WTC11 (cell line): Measurements from ENCODE around the gene TAP2. TPM values are rescaled to one million over a fixed set of nuclear protein-coding genes. Genes with fewer than 3 reads are reported as not detected.

Source experiments
- ATAC-seq: fragments of 200-7000 bp; cut with Tn5 transposase; 2 replicates; pipeline ENCODE4 v1.10.0; 2021; ENCODE audit warnings: mild to moderate bottlenecking, moderate library complexity
- CTCF ChIA-PET: fragments of 300-600 bp; sonication (Branson Sonifier 250); formaldehyde crosslinking; loops from one replicate; lab custom pipeline; 2021; ENCODE audit warnings: antibody characterized with exemption; lab: Charles Lee
- POLR2A ChIA-PET: fragments of 350-600 bp; sonication (Branson Sonifier 250); formaldehyde crosslinking; loops from one replicate; lab custom pipeline; 2021; ENCODE audit warnings: antibody characterized with exemption; lab: Charles Lee
- DNase-seq: peaks from one replicate; pipeline ENCODE4 v3.0.0; 2021; ENCODE audit warnings: low spot score
- H3K27ac Mint-ChIP-seq: 2 replicates; pipeline ENCODE4 v1.8.0; 2021; ENCODE audit warnings: mixed read lengths
- H3K27me3 Mint-ChIP-seq: 2 replicates; pipeline ENCODE4 v1.8.0; 2021; ENCODE audit warnings: low read depth, mild to moderate bottlenecking, moderate library complexity, mixed read lengths
- H3K36me3 Mint-ChIP-seq: 2 replicates; pipeline ENCODE4 v1.8.0; 2021; ENCODE audit warnings: mixed read lengths
- H3K4me1 Mint-ChIP-seq: 2 replicates; pipeline ENCODE4 v1.8.0; 2022; ENCODE audit warnings: mixed read lengths
- H3K4me3 Mint-ChIP-seq: 2 replicates; pipeline ENCODE4 v1.8.0; 2021; ENCODE audit warnings: mild to moderate bottlenecking, moderate library complexity, mixed read lengths
- H3K9me3 Mint-ChIP-seq: 2 replicates; pipeline ENCODE4 v1.8.0; 2021; ENCODE audit warnings: mixed read lengths
- CREB1 ChIP-seq: sonication (generic); formaldehyde crosslinking; IDR thresholded peaks from 2 replicates; pipeline ENCODE4 v1.8.0; 2023; ENCODE audit warnings: mild to moderate bottlenecking, missing genetic modification reagents
- EMX1 ChIP-seq: fragments of 250-450 bp; sonication (Bioruptor Pico); IDR thresholded peaks from 2 replicates; pipeline ENCODE4 v1.8.0; 2021; ENCODE audit warnings: mild to moderate bottlenecking
- GRHL2 ChIP-seq: fragments of 250-450 bp; sonication (Bioruptor Pico); IDR thresholded peaks from 2 replicates; pipeline ENCODE4 v1.8.0; 2022; ENCODE audit warnings: mild to moderate bottlenecking, moderate library complexity; ENCODE audit not compliant: insufficient replicate concordance, severe bottlenecking
- NFATC4 ChIP-seq: fragments of 250-450 bp; sonication (Bioruptor Pico); IDR thresholded peaks from 2 replicates; pipeline ENCODE4 v1.9.0; 2021; ENCODE audit warnings: mild to moderate bottlenecking
- RORB ChIP-seq: fragments of 250-450 bp; sonication (Bioruptor Pico); IDR thresholded peaks from 2 replicates; pipeline ENCODE4 v1.9.0; 2021; ENCODE audit warnings: mild to moderate bottlenecking
- TCF7 ChIP-seq: sonication (generic); formaldehyde crosslinking; IDR thresholded peaks from 2 replicates; pipeline ENCODE4 v1.8.0; 2022; ENCODE audit warnings: mild to moderate bottlenecking, low read depth, missing genetic modification reagents, moderate library complexity
- TEAD1 ChIP-seq: sonication (generic); formaldehyde crosslinking; IDR thresholded peaks from 2 replicates; pipeline ENCODE4 v1.8.0; 2022; ENCODE audit warnings: mild to moderate bottlenecking, missing genetic modification reagents
- ZNF219 ChIP-seq: sonication (generic); formaldehyde crosslinking; IDR thresholded peaks from 2 replicates; pipeline ENCODE4 v1.8.0; 2023; ENCODE audit warnings: missing genetic modification reagents, mild to moderate bottlenecking, borderline replicate concordance
- ZNF232 ChIP-seq: sonication (generic); formaldehyde crosslinking; IDR thresholded peaks from 2 replicates; pipeline ENCODE4 v1.8.0; 2022; ENCODE audit warnings: mild to moderate bottlenecking, missing genetic modification reagents
- total RNA-seq: library from RNA; stranded (reverse); gene quantifications from 3 replicates; pipeline ENCODE4 v1.2.3, GENCODE V29; 2021
- TF ChIP-seq, protein P1 (sequence below): fragments of 250-450 bp; sonication (Bioruptor Pico); IDR thresholded peaks from 2 replicates; pipeline ENCODE4 v1.9.0; 2021; ENCODE audit warnings: mild to moderate bottlenecking, borderline replicate concordance
- TF ChIP-seq, protein P2 (sequence below): fragments of 250-450 bp; sonication (Bioruptor Pico); IDR thresholded peaks from 2 replicates; pipeline ENCODE4 v1.9.0; 2021; ENCODE audit warnings: mild to moderate bottlenecking
- TF ChIP-seq, protein P3 (sequence below): sonication (generic); formaldehyde crosslinking; IDR thresholded peaks from 2 replicates; pipeline ENCODE4 v1.8.0; 2022; ENCODE audit warnings: missing genetic modification reagents
- TF ChIP-seq, protein P4 (sequence below): fragments of 250-450 bp; sonication (Bioruptor Pico); IDR thresholded peaks from 2 replicates; pipeline ENCODE4 v1.9.0; 2021; ENCODE audit warnings: moderate library complexity, mild to moderate bottlenecking, inconsistent platforms, borderline replicate concordance
- TF ChIP-seq, protein P5 (sequence below): sonication (generic); formaldehyde crosslinking; IDR thresholded peaks from 2 replicates; pipeline ENCODE4 v1.8.1; 2023; ENCODE audit warnings: mild to moderate bottlenecking, missing genetic modification reagents
- TF ChIP-seq, protein P6 (sequence below): sonication (generic); formaldehyde crosslinking; IDR thresholded peaks from 2 replicates; pipeline ENCODE4 v1.8.1; 2023; ENCODE audit warnings: mild to moderate bottlenecking, missing genetic modification reagents, moderate library complexity
- TF ChIP-seq, protein P7 (sequence below): sonication (generic); formaldehyde crosslinking; conservative IDR thresholded peaks from 2 replicates; pipeline ENCODE4 v1.8.1; 2023; ENCODE audit warnings: mild to moderate bottlenecking, low read depth, missing genetic modification reagents, moderate library complexity

TAP2 gene
- total RNA-seq, 1 experiment from 2014 or later = 23.0 TPM

DNA sequence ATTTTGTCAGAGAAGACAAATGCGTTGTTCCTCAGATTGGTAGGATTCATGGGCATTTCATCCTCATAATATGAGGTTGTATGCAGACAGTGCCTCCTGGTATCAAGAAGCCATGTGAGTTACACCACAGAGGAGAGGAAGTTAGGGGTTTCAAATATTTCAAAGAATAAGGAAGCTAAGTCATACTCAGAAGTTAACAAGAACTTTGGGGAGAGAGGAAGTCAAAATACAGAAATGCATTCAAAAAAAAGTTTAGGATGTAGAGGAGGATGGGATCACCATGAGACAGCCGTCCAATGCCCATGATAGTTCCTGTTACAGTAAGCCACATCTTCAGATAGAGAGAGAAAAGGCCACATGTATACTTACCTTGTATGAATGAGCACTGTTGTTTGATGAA, 44.0 kb downstream of the TAP2 start (continued):
- TF ChIP-seq, protein P1, sequence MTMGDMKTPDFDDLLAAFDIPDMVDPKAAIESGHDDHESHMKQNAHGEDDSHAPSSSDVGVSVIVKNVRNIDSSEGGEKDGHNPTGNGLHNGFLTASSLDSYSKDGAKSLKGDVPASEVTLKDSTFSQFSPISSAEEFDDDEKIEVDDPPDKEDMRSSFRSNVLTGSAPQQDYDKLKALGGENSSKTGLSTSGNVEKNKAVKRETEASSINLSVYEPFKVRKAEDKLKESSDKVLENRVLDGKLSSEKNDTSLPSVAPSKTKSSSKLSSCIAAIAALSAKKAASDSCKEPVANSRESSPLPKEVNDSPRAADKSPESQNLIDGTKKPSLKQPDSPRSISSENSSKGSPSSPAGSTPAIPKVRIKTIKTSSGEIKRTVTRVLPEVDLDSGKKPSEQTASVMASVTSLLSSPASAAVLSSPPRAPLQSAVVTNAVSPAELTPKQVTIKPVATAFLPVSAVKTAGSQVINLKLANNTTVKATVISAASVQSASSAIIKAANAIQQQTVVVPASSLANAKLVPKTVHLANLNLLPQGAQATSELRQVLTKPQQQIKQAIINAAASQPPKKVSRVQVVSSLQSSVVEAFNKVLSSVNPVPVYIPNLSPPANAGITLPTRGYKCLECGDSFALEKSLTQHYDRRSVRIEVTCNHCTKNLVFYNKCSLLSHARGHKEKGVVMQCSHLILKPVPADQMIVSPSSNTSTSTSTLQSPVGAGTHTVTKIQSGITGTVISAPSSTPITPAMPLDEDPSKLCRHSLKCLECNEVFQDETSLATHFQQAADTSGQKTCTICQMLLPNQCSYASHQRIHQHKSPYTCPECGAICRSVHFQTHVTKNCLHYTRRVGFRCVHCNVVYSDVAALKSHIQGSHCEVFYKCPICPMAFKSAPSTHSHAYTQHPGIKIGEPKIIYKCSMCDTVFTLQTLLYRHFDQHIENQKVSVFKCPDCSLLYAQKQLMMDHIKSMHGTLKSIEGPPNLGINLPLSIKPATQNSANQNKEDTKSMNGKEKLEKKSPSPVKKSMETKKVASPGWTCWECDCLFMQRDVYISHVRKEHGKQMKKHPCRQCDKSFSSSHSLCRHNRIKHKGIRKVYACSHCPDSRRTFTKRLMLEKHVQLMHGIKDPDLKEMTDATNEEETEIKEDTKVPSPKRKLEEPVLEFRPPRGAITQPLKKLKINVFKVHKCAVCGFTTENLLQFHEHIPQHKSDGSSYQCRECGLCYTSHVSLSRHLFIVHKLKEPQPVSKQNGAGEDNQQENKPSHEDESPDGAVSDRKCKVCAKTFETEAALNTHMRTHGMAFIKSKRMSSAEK (CRISPR knock-in tag) = no peak
- TF ChIP-seq ZNF219 (CRISPR knock-in tag) (no peak), TCF7 (no peak), EMX1 (CRISPR knock-in tag) (no peak)
- TF ChIP-seq, protein P2, sequence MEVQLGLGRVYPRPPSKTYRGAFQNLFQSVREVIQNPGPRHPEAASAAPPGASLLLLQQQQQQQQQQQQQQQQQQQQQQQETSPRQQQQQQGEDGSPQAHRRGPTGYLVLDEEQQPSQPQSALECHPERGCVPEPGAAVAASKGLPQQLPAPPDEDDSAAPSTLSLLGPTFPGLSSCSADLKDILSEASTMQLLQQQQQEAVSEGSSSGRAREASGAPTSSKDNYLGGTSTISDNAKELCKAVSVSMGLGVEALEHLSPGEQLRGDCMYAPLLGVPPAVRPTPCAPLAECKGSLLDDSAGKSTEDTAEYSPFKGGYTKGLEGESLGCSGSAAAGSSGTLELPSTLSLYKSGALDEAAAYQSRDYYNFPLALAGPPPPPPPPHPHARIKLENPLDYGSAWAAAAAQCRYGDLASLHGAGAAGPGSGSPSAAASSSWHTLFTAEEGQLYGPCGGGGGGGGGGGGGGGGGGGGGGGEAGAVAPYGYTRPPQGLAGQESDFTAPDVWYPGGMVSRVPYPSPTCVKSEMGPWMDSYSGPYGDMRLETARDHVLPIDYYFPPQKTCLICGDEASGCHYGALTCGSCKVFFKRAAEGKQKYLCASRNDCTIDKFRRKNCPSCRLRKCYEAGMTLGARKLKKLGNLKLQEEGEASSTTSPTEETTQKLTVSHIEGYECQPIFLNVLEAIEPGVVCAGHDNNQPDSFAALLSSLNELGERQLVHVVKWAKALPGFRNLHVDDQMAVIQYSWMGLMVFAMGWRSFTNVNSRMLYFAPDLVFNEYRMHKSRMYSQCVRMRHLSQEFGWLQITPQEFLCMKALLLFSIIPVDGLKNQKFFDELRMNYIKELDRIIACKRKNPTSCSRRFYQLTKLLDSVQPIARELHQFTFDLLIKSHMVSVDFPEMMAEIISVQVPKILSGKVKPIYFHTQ (CRISPR knock-in tag) = no peak
- TF ChIP-seq, protein P3, sequence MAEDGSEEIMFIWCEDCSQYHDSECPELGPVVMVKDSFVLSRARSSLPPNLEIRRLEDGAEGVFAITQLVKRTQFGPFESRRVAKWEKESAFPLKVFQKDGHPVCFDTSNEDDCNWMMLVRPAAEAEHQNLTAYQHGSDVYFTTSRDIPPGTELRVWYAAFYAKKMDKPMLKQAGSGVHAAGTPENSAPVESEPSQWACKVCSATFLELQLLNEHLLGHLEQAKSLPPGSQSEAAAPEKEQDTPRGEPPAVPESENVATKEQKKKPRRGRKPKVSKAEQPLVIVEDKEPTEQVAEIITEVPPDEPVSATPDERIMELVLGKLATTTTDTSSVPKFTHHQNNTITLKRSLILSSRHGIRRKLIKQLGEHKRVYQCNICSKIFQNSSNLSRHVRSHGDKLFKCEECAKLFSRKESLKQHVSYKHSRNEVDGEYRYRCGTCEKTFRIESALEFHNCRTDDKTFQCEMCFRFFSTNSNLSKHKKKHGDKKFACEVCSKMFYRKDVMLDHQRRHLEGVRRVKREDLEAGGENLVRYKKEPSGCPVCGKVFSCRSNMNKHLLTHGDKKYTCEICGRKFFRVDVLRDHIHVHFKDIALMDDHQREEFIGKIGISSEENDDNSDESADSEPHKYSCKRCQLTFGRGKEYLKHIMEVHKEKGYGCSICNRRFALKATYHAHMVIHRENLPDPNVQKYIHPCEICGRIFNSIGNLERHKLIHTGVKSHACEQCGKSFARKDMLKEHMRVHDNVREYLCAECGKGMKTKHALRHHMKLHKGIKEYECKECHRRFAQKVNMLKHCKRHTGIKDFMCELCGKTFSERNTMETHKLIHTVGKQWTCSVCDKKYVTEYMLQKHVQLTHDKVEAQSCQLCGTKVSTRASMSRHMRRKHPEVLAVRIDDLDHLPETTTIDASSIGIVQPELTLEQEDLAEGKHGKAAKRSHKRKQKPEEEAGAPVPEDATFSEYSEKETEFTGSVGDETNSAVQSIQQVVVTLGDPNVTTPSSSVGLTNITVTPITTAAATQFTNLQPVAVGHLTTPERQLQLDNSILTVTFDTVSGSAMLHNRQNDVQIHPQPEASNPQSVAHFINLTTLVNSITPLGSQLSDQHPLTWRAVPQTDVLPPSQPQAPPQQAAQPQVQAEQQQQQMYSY (CRISPR knock-in tag) = no peak

DNA sequence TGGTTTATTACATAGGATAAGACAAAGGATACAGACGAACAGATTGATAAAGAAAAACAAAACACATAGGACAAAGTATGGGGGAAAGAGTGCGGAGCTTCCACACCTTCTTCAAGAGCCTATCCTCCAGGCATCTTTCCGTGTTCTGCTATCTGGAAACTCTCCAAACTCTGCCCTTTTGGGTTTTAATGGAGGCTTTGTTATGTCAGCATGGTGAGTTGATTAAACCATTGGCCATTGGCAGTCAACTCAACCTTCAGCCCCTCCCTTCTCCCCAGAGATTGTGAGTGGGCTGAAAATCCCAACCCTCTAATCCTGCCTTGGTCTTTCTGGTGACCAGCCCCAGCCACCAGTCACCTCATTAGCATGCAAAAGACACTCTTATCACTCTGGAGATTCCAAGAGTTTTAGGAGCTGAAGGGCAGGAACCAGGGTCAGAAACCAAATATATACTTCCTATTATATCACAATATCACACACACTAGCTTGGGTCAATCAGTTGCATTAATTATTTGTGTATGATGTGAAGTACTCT, 45.6 kb downstream of the TAP2 start:
- peak; percentile 66 for ATAC-seq
- H3K4me3 Mint-ChIP-seq = no peak overlapping the region
- no peaks in the 10 kb centered on the region for H3K9me3 Mint-ChIP-seq
- H3K4me1 Mint-ChIP-seq = peaks cover 10% of the 10 kb centered on the region
- no peak for TF ChIP-seq ZNF232 (CRISPR knock-in tag)
- TF ChIP-seq, protein P4, sequence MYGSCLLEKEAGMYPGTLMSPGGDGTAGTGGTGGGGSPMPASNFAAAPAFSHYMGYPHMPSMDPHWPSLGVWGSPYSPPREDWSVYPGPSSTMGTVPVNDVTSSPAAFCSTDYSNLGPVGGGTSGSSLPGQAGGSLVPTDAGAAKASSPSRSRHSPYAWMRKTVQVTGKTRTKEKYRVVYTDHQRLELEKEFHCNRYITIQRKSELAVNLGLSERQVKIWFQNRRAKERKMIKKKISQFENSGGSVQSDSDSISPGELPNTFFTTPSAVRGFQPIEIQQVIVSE (CRISPR knock-in tag) = no peak
- no peak overlapping the region for H3K27ac Mint-ChIP-seq
- DNase-seq = no peak
- CTCF ChIA-PET = interaction anchor here (1.1 to 1.5 kb wide), 5 partner anchors 45 to 380 kb away, joined by 3 to 6 read pairs (median 4); partner anchors contain the start of gene TAP2
- peaks cover 23% of the 10 kb centered on the region for H3K27me3 Mint-ChIP-seq
- no peaks in the 10 kb centered on the region for H3K36me3 Mint-ChIP-seq
- POLR2A ChIA-PET = no interaction called here

DNA sequence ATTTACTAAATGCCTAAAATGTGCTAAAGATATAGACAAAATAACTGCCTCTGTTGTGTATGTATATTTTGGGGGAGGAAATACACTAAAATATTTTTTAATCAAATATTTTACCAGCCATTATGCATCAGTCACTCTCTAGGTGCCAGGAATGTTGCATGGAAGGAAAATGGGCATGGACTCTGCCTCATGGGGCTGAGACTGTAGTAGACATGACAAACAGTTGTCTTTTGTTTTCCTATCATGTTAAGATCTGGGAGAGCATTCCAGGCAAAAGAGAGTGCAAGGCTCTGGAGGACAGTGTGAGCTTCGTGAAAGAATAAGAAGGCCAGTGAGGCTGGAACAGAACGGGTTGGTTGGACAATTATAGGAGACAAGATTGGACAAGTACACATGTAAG, 48.2 kb downstream of the TAP2 start:
- Mint-ChIP-seq H3K27ac (no peak overlapping the region), H3K27me3 (peaks cover 10% of the 10 kb centered on the region), H3K9me3 (no peaks in the 10 kb centered on the region), H3K4me1 (peaks cover 7% of the 10 kb centered on the region), H3K36me3 (no peaks in the 10 kb centered on the region), H3K4me3 (no peak overlapping the region)
- DNase-seq (no peak), ATAC-seq (no peak)
- ChIA-PET CTCF (no interaction called here), POLR2A (no interaction called here)
- TF ChIP-seq GRHL2 (CRISPR knock-in tag) (no peak), NFATC4 (CRISPR knock-in tag) (no peak), TEAD1 (CRISPR knock-in tag) (no peak), CREB1 (no peak), RORB (CRISPR knock-in tag) (no peak)
- TF ChIP-seq, protein P5, sequence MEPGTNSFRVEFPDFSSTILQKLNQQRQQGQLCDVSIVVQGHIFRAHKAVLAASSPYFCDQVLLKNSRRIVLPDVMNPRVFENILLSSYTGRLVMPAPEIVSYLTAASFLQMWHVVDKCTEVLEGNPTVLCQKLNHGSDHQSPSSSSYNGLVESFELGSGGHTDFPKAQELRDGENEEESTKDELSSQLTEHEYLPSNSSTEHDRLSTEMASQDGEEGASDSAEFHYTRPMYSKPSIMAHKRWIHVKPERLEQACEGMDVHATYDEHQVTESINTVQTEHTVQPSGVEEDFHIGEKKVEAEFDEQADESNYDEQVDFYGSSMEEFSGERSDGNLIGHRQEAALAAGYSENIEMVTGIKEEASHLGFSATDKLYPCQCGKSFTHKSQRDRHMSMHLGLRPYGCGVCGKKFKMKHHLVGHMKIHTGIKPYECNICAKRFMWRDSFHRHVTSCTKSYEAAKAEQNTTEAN (CRISPR knock-in tag) = no peak
- TF ChIP-seq, protein P6, sequence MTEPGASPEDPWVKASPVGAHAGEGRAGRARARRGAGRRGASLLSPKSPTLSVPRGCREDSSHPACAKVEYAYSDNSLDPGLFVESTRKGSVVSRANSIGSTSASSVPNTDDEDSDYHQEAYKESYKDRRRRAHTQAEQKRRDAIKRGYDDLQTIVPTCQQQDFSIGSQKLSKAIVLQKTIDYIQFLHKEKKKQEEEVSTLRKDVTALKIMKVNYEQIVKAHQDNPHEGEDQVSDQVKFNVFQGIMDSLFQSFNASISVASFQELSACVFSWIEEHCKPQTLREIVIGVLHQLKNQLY (CRISPR knock-in tag) = no peak
- TF ChIP-seq, protein P7, sequence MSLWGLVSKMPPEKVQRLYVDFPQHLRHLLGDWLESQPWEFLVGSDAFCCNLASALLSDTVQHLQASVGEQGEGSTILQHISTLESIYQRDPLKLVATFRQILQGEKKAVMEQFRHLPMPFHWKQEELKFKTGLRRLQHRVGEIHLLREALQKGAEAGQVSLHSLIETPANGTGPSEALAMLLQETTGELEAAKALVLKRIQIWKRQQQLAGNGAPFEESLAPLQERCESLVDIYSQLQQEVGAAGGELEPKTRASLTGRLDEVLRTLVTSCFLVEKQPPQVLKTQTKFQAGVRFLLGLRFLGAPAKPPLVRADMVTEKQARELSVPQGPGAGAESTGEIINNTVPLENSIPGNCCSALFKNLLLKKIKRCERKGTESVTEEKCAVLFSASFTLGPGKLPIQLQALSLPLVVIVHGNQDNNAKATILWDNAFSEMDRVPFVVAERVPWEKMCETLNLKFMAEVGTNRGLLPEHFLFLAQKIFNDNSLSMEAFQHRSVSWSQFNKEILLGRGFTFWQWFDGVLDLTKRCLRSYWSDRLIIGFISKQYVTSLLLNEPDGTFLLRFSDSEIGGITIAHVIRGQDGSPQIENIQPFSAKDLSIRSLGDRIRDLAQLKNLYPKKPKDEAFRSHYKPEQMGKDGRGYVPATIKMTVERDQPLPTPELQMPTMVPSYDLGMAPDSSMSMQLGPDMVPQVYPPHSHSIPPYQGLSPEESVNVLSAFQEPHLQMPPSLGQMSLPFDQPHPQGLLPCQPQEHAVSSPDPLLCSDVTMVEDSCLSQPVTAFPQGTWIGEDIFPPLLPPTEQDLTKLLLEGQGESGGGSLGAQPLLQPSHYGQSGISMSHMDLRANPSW (CRISPR knock-in tag) = no peak
